ENCODE results near the gene PTPN5. TPM values are rescaled to one million over a fixed set of nuclear protein-coding genes. Genes with fewer than 3 reads are reported as not detected.

Gene PTPN5
- polyA plus RNA-seq, 3 donors = 0.32 to 0.72 (median 0.46) TPM

DNA sequence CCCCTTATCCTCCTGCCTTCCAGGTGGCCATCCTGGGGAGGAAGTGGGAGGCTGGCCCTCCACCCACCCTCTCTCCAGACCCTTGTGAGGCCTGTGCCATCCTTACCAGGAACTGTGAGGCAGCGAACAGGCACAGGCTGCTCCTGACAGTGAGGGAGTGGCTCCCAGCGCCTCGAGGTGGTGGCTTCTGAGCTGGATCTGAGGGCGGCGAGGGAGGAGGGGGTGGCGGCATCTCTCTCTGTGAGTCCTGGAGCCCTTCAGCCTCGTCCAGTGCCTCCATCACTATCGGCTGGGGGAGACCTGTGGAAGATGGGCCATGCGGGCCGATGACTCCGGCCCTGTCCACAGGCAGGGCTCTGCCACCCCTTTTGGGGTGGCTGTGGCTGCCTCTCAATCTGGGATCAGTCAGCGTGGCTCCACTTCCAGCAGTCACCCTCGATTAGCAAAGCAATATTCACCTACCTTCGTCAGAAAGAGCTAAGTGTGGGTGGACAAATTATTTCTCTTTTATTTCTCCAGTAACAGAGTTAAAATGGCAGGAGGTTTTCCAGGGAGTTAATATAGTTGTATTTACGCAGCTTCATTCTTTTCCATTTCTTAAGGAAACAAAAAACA, 47.6 kb downstream of the PTPN5 start:
- DNase-seq (ENCODE audit: low read depth in 3 of 3, low spot score in 2 of 3) = no peak

- DNase-seq (ENCODE audit: low read depth in 3 of 3, low spot score in 2 of 3) = no peak
Measured at GRCh38 chr11:18743365-18743764, 48.2 kb downstream of the PTPN5 start.

DNA sequence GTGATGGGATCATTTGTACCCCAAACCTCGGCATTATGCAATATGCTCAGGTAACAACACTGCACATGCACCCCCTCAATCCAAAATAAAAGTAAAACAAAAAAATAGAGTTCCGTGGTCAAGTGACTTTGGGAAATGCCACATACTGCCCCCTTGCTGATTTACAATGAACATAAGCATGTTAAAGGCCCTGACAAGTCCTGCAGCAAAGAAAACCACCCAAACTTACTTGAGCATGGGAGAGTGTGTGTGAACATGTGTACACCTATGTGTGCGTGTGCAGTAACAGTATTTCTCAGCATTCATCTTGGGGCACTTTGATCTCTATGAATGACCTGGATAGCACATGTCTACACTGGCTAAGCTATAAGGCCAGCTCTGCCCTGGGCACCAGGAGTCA, 49.8 kb downstream of the PTPN5 start:
- DNase-seq (ENCODE audit: low read depth in 3 of 3, low spot score in 2 of 3) = no peak

DNA sequence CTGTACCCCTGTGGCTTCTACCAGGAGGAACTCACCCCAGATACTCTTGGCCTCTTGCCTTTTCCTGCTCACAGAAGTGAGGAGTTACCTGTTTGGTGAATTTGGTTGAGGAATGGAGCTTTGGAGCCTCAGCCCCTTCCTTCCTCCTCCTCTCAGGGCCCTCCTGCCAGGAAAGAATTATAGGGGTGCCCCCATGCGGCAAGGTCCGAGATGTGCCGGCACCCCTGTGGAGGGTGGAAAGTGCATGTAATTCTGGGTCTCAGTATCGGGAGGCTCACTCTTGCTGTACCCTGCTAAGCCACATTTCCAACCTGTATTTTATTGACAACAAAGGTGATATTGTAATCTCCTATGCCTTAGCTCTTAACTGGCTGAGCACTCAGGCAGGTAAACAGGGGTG, 51.9 kb downstream of the PTPN5 start:
- no peak for DNase-seq (ENCODE audit: low read depth in 3 of 3, low spot score in 2 of 3)

DNA sequence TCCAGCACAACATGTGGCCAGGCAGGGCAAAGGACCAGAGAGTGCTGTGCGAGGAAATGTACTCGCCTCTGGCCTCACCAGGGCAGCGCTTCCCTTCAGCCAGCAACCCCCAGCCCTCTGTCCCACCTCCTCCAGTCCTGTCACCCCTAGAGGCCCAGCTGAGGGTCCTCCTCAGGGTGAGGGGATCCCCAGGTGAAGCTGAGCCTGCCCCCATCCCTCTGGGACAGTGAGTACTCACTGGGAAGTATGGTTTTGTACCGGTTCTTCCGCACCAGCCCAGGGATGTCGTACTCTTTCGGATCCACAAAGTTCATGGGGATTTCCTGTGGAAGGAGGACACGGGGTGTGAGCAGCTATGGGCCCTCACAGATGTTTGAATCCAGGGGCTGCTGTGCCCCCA, 54.0 kb downstream of the PTPN5 start:
- DNase-seq (ENCODE audit: low read depth in 3 of 3, low spot score in 2 of 3) = no peak

DNA sequence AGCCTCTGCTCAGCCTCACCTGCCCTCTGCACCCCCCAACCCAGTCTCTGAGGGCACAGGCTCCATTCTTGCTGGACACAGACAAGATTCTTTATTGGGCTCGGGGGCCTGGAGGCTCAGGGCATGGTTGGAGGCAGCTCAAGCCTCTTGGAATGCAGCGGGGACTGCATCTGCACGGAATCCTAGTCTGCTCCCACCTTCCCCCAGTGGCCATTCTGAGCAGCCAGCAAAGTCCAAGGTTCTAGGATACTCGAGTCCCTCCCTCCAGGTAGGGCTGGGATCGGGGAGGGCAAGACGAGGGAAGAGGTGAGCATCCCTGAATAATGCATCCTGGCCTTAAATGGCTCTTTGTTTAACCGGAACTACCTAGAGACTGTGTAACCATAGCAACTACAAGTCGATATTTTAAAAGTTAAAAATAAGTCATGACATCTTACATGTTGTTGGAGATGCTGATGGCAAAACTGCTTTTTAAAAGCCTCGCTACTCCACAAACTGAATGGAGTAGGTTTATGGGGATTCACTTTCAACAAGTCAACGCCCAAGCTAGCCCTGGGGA, 54.9 kb downstream of the PTPN5 start:
- no peak for DNase-seq (ENCODE audit: low read depth in 3 of 3, low spot score in 2 of 3)

DNA sequence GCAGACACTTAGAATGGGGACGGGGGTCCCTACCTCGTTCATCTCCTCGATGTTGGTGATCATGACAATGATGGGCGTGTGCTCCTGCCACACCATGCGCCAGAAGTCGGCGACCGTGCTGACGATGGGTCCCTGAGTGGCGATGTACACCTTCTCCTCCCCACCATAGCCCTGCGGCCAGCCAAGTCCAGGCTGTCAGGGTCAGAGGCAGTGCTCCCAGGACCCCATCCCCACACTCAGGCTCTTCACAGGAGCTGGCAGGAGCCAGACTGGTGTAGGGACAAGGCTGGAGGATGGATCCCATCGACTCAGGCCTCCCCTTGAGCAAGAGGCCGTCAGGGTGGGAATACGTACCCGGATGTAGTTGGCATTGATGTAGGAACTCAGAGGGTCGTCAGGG, 58.4 kb downstream of the PTPN5 start:
- no peak for DNase-seq (ENCODE audit: low read depth in 3 of 3, low spot score in 2 of 3)

DNA sequence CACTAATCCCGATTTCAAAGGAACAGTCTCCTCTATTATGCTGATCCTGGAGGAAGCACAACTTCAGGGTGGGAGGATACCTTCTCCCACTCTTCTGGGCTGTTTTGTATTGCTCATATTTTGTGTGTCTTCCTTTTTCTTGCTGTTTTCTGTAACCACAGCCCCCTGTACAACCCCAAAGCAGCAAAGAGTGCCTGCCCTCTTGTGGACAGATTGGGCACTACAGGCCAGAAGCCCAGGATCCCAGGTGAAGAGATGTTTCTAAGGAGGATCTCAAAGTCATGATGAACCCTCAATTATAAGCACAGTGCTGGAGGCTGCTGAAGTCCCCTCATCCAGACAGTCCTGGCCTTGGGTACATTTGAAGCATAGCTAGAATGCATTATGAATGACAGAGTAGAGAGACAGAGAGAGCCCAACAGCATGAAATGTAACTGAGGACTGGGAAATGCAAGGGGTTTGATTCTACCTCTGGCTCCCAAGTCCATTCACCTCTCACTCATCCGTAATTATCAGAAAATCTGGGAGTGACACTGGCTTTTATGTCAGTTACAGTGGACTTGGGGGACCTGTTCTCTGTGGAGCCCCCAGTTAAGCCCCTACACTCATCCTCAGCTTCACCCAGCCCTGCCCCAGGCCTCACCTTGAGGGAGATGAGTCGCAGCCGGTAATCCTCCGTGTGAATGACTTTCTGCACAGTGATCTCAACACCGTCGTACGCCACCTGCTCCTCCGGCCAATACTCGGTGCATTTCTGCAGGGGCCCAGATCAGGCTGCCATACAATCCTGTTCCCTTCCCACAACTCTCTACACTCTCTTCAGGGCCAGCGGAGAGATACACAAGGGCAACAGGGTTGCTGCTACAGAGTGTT, 59.4 kb downstream of the PTPN5 start:
- DNase-seq (ENCODE audit: low read depth in 3 of 3, low spot score in 2 of 3) = peak in 2 of 3 donors; percentile 29 to 34

DNA sequence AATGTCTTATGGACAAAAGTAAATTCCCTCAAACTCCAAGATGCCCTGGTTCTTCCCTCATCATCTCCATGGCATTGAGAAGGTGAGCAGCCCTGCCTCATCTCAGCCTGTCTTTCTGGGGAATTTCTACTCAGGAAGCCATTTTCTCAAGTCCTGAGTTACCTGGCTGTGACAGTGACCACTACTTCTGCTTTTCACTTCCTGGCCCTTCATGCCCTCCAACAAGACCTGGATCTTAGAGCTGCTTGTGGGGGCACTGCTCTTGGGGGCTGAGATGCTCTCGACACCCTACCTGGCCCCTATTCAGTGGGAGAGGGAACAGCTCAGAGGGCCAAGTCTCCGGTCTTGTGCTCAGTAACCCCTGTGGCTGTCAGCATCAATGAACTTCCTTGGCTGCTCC, 60.2 kb downstream of the PTPN5 start:
- no peak for DNase-seq (ENCODE audit: low read depth in 3 of 3, low spot score in 2 of 3)

- DNase-seq (ENCODE audit: low read depth in 3 of 3, low spot score in 2 of 3) = no peak
Measured at GRCh38 chr11:18730020-18730419, 61.6 kb downstream of the PTPN5 start.

- DNase-seq (ENCODE audit: low read depth in 3 of 3, low spot score in 2 of 3) = no peak
Measured at GRCh38 chr11:18729426-18729825, 62.2 kb downstream of the PTPN5 start.

DNA sequence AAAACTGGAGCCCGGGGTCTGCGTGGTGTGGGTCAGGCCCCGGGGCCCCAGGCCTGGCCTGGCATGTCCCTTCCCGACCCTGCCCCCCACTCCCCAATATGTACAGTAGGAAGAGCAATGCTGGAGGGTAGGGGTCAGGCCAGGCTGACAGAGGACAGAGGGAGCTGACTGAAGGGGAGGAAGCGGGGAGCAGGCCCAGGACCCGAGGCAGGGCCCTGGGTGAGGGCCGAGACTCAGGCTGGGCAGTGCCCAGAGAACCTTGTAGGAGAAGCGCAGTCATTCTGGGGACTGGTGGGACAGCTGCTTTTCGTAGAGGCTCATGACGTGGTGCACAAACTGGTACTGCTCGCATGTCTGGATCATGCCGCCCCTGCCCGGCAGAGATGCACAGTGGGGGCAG, 62.9 kb downstream of the PTPN5 start:
- DNase-seq (ENCODE audit: low read depth in 3 of 3, low spot score in 2 of 3) = no peak

DNA sequence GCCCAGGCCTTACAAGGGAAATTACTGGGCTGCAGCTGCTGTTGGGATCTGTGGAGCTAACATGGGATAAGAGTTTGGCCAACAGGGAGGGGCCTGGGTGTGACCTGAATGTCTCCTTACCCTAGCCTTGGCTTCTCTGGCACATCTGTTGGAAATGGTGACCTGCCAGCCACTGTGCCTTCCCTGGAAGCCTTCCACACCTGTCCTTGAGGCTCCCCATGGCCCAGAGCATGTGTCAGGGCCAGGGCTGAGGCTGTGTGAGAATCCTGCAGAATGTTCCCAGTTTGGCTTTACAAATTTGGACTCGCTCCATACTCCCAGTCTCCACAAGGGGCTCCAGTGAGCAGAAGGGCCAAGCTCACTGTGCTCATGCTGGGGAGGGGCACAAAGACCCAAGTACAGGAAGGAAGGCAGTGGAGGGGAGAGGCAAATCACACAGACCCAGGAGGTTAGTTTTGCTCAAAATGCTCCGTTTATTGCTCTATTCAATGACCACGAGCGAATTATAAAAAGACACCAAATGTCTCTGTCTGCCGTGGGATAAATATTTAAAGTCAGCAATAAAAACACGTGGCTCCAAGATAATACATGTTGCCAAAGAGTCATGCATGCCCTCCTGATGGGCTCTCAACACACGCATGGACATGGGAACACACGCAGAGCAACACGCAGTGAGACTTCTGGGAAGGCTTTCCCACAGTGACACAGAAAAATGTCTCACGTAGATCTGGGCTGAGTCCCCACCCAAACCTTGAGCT, 63.9 kb downstream of the PTPN5 start:
- peak in 1 of 3 donors; percentile 15 for DNase-seq (ENCODE audit: low read depth in 3 of 3, low spot score in 2 of 3)

DNA sequence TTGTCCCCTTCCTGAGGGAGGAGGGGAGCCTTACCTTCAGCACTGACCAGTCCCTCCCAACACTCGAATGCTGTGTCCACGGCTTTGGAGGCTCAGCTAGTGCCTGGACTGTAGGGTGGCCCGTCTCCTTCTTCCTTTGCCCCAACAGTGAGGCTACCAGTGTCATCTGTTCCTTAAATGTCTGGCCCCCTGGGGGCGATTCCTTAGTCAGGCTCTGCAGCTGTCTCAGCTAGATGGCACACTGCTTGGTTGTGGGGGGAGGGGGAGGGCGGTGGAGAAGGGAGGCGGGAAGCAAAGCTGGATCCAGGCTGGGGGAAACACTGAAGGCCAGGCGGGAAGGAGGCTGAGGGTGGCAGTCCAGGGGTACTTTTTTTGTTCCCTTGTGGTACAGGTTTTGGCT, 65.6 kb downstream of the PTPN5 start, which contains the start of gene IGSF22:
IGSF22 (minus strand) TSS at position 149 of the 400 bp plus-strand sequence. CDS start 1,952 bp downstream, outside the sequence.
- DNase-seq (ENCODE audit: low read depth in 3 of 3, low spot score in 2 of 3) = no peak

DNA sequence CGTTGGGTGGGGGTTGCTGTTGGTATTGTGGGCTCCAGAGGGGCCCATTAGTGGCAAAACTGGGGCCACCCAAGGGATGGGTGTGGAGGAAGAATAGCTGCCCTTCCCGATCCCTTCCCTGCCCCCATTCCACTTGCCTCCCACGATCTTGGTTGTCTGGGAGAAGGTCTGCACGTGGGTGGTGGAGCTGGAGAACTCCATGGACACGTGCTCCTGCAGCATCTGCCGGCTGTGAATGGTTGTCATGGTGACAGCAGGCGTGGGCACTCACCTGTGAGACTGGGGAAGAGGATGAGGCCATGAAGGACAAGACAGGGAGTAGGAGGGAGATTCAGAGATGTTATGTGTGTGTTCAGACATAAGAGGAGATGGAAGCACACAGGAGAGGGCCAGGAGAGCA, 67.6 kb downstream of the PTPN5 start:
- no peak for DNase-seq (ENCODE audit: low read depth in 3 of 3, low spot score in 2 of 3)

DNA sequence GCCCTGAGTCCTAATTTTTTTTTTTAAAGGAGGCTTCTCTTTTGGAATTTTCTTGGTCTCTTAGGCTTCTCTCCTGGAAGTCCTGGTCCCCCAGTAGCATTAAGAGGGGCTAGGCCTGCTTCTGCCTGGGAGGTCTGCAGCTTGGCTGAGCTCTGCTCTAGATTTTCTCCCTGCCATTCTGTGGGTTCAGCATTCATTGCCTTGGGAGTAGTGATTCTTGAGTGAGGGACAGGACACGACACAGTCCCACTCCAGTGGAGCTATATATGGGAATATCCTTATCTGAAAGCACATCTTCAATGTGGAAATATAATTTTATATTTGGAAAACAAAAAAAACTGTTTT, 69.3 kb downstream of the PTPN5 start:
- DNase-seq (ENCODE audit: low read depth in 3 of 3, low spot score in 2 of 3) = no peak

GRCh38 chr11:18721561-18722292, 69.9 kb downstream of the PTPN5 start:
- DNase-seq (ENCODE audit: low read depth in 3 of 3, low spot score in 2 of 3) = peak in 1 of 3 donors; percentile 27

DNA sequence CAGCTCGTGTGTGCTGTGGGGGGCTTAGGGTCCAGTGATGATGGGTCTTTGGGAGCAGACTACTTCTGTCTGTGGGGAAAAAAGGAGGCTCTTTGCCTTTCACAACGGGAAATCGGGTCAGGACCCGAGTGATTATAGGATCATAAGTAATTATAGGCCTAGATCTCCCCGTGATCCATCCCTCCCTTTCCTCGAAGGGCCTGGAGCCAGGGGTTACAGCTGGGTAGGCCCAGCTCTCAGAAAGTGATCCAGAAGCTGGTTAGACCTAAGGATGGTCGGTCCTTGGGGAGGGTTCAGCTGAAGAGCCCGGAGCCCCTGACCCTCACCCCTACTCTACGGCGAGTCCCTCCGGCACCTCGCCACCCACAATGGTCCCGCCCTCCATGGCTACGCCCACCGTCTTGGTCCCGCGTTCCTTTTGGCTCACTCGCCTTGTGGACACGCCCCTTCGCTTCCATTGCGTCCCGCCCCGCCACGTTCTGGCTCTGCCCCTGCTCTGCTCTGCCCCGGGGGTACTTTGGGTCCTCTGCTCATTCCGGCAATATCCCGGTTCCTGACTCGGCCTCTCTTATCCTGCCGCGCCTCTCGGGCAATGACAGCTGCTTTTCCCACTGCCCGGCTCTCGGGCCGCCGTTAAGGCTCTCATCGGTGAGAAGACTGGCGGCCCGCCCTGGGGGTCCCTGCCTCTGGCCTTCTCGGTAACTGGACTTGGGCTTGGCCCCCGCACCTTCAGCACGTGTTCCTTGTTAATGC, 70.6 kb downstream of the PTPN5 start:
- DNase-seq (ENCODE audit: low read depth in 3 of 3, low spot score in 2 of 3) = peak in 2 of 3 donors; percentile 67 to 79

GRCh38 chr11:18720091-18720807, 71.3 kb downstream of the PTPN5 start:
- peak in 1 of 3 donors; percentile 13 for DNase-seq (ENCODE audit: low read depth in 3 of 3, low spot score in 2 of 3)
